Activated naive CD4-positive, alpha-beta T cell treated with Interleukin-2 at 50 U/mL for 16 hours (primary cell): ENCODE measurements around the gene DUT.
A peak's percentile ranks its signal among the peaks of the same experiment; 100 is the strongest.
"Not testable (repeated sequence)": the region's sequence is repeated elsewhere in the genome, so short reads cannot be mapped to it uniquely, and the experiment has no call there.

ENCODE experiments used
- DNase-seq: peaks from one replicate; pipeline ENCODE4 v3.0.0-alpha.2; 2020

DUT gene

DNA sequence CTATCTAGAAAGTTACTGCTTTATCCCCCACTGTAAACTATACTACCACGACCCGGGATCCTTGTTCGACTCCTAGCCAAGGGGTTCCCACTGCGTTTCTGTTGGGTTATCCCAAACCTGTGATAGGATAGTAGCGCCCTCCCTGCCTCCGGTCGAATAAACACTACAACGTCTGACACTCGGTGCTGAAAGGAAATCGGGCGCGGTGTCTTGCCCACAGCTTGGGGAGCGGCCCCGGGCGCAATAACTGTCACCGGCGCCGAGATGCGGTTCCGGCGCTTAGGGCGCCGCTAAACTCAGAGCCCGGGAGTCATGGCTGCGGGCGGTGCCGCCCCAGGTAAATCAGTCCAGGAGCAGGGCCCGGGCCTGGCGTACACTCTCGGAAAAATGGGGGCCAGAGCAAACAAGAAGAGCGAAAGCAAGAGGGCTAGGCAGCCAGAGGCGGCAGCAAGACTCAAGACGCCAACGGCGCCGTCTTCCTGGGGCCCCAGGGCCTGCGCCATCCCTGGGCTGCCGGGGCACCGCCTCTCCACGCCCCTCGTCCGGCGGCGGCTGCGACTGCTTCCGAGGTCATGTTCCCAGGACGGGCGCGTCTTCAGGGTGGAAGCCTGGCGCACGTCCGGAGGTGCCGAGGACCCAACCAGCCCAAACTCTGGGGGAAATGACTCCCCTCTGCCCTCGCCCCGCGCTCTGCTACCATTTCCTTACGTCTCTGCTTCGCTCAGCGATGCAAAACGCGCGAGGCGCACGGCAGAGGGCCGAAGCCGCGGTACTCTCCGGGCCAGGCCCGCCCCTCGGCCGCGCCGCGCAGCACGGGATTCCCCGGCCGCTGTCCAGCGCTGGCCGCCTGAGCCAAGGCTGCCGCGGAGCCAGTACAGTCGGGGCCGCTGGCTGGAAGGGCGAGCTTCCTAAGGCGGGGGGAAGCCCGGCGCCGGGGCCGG, at the start of gene DUT:
DUT (plus strand) TSS at position 575 of the 941 bp plus-strand sequence; CDS start at position 662, 87 bp downstream.
- DNase-seq: peak; percentile 85

DNA sequence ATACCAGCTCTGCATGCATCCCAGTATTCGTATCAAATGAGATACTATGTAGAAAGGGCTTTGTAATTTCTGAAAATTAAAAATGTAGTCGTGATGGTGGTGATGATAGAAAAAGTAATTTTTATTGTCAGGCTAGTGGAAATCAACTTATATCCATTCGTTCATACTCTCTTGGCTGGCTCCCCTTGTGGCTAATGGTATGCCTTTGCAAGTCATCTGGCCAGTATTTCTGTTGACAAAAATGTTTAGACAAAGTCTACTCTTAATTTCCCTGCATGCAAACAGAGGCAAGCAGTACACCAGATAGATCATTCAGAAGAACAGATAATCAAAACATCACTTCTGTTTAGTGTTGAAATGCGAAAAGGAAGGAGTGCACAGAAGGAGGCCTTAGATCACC, 49.6 kb upstream of the DUT start:
- DNase-seq: no peak

DNA sequence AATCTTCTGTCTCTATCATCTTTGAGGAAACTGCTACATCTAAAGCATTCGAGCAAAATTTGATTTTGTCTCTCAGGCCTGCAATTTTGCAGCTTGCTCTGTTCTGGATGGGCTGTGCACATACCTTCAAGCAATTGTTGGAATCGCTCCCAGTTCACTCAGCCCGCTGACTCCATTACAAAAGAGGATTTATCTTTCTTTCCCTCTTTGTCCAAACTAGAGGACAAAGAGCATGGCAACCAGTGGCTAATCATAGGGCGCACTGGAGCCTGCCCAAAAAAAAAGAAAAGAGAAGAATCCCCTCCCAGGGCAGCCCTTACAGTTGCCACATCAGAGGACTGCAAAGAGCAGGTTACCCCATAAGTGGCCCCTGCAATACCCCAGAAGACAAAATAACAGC, 49.0 kb upstream of the DUT start:
- DNase-seq: no peak

DNA sequence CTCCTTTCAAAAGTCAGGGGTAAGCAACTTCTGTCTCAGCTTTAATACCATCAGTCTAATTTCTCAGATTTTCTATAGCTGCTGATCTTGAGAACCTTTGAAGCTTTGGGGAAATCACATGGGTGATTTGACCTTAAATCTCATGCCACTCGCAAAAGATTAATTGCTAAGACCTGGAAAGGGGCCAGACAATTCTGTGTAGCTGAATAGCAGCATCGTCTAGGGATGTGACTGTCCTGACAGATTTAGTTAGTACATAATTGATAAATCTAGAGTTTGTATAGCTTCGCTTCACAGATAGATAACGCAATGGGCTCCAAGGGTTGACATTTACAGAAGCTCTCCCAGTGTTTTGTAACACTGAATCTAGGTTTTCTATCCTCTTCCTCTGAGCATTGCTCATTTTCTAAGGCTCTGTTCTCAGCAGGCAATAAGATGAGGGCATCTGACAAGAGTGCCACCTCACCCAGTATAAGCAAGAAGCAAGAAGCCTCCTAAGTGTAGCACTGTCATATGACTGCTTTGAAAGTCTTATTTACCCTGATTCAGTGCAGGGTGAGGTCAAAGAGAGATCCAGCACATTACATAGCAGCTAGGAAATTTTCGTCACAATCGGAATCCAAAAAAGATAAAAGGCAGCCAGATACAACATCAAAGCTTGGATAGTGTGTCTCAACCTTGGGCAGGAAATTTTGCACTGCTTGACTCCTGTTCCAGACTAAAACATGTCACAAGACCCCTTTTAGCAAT, 47.7 kb upstream of the DUT start:
- no peak for DNase-seq

DNA sequence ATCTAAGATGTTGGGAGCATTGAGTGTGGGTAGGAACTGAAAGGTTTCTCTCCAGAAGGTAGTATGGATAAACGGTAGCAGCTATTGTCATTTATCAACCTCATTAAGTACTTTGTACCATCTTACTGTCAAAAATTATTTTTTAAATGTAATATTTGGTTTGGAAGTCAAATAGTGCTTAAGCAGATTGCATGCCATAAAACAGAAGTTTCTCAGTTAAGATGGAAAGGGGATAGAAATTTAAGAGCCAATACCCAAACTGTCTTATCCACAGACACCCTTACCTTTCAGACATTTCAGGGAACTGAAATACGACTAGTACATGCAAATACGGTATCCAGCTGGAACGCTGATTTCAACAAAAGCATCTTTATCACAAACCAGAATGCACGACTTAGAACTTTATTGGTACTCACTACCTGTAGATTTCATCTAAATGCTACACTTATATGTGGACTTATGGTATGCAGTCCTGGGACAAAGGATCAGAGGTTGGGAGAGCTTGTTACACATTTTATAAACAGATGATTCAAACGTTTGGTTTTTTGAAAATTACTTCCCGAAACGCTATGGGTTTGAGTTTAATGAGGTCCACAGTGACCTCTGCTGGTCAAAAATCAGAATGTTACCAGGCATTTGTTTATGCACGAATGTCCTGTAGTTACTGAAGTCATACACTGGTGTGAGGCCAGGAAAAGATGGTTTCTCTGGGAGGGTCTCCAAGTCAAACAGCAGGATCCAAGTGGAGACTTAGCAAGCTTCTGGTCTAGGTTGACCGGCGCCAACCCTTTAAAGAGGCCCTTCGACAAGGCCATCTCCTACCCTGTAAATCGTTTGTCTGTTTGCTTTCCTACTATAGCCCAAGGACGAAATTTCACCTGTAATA, 45.7 kb upstream of the DUT start:
- DNase-seq: peak; percentile 11

DNA sequence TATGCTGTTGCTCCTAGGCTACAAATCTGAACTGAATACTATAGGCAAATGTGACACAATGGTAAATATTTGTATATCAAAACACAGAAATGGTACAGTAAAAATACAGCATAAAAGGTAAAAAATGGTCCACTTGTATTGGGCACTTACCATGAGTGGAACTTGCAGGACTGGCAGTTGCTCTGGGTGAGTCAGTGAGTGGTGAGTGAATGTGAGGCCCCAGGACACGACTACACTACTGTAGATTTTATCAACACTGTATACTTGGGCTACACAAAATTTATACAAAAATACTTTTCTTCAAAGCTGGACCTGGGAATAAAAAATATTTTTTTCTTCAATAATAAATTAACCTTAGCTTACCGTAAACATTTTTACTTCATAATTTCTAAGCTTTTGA, 41.6 kb upstream of the DUT start:
- DNase-seq: no peak

DNA sequence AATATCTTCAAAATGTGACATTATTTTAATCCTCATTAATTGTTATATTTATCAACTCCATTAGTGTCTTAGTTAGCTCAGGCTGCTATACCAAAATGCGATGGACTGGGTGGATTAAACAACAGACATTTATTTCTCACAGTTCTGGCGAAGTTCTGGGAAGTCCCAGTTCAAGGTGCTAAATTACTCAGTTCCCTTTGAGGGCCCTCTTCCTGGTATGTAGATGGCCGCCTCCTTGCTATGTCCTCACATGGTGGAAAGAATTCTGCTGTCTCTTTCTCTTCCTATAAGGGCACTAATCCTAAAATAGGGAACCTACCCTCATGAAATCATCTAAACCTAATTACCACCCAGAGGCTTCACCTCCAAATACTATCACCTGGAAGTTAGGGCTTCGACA, 38.8 kb upstream of the DUT start:
- no peak for DNase-seq

DNA sequence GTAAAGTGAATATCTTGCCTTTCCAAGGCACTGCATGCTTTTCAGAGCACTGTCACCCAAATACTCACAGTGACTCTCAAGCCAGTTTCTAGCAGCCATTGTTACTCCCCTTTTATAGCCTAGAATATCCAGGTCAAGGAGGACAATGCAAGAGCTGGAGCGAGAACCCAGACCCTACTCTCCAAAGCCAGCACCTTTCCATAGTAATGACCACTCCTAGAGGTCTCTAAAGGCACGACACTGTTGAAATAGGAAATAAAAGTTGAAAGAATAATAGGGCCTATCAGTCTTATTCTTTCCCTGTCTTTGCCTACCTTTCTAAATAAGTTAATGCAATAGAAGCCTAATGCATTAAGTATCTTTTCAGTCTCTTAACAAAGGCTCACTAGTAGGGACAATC, 33.6 kb upstream of the DUT start:
- DNase-seq: no peak

DNA sequence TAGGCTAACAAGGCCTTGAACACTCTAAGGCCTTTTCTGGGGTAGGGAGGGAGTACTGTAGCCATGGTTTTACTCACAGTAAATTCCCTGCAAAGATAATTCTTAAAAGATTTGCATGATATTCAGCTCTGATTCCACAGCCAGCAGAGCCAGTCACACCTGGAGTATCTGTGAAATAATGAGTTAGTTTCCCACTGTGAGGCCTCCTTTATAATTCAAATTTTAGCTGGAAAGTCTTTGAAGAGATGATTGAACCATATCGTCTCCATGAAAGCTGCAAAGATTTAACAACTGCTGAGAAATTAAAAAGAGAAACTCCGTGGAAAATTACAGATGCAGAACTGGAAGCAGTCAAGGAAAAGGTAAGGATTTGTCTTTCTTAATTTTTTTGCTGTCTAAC, 32.3 kb upstream of the DUT start:
- DNase-seq: no peak

DNA sequence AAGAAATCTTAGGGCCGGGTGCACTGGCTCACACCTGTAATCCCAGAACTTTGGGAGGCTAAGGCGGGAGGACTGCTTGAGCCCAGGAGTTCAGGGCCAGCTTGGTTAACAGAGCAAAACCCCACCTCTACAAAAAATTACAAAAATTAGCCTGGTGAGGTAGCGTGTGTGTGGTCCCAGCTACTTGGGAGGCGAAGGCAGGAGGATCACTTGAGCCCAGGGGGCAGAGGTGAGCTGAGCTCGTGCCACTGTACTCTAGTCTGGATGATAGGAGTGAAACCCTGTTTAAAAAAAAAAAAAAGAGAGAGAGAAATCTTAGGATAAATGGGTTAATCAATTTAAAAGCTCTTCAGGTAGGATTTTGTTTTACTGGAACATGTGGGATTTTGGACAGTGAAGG, 31.2 kb upstream of the DUT start:
- no peak for DNase-seq

DNA sequence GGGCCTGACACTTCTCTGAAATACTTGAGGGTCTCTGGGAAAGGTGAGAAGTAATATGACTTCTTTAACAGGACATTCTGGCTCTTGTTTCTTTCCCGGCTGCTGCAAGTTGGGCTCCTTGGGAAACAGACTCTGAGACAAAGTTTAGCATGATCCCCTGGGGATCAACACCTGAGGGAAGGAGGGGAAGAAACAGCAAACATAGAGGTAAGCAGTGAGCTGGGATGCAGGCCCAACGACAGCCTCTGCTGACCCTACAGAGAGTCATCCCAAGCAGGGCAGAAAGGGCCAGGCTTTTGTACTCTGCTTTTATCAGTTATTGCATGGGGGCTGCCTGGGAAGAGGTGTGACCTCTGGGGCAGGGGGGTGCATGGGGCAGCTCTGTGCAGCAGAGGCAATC, 26.8 kb upstream of the DUT start:
- no peak for DNase-seq

DNA sequence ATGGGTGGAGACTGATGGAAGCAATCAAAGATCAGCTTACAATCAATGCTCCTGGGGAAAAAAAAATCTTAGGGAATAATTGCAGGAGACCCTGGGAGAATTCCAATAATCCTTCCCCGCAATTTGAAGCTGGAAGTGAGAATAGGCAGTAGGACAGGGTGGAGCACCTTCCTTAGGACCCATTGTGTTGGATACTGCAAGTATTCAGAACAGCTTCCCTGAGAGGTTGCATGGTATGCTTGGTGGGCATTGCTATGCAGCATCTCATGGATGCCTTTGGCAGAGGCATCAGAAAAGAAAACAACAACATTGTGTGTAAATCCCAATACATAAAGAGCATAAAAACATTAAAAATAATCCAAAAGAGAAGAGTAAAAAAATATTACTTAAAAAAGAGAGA, 24.6 kb upstream of the DUT start:
- no peak for DNase-seq

DNA sequence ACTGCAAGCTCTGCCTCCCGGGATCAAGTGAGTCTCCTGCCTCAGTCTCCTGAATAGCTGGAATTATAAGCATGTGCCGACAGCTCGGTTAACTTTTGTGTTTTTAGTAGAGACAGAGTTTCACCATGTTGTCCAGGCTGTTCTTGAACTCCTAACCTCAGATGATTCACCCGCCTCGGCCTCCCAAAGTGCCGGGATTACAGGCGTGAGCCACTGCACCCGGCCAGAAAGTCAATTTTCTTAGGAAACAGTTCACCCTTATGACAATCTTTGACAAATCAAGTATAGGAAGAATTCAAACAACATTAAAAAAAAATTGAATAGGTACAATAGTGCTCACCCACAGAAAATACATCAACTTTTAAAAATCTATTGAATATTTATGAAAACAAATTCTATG, 23.6 kb upstream of the DUT start:
- no peak for DNase-seq

DNA sequence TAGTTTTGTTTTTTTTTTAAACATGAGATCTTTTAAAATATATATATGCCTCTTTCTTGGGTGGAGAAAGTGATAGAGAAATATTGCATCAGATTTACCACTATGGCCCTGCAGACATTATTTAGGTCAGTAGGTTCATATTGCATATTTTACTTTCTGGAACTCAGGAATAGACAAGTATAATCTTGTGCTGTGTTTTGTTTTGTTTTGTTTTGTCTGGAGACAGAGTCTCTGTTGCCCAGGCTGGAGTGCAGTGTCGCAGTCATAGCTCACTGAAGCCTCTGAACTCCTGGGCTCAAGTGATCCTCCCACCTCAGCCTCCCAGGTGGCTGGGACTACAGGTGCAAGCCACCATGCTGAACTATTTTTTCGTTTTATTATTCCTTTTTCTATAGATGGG, 21.5 kb upstream of the DUT start:
- DNase-seq: no peak

DNA sequence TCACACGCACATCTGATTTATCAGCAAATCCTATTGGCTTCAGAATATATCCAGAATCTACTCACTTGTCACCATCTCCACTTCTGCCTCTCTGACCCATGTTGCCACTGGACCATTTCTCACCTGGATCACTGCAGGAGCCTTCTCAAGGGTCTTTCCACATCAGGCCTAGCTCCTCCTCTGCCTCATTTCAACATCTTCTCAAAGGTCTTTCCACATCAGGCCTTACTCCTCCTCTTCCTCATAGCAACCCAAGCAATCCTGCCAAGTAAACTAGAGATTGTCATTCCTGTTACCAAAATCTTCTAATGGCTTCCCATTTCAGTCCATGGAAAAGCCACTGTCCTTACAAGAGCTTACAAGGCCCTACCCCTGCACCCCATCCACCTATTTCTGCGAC, 18.0 kb upstream of the DUT start:
- no peak for DNase-seq

DNA sequence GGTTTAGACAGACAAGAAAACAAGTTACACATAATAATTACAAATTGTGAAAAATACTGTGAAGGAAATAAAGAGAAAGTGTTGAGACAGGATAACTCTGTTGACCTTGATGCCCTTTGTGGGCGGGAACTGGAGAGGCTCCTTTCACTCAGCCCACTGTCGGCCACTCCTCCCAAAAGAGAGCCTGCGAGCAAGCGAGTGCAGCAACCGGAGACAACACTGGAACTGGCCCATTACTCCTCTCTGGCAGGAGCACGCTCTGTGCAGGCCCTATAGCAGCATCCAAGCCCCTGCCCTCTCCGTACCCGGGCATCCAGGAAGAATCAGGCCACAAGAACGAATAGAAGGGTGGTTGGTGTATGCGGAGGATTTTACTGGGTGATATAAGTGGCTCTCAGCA, 16.2 kb upstream of the DUT start:
- no peak for DNase-seq

DNA sequence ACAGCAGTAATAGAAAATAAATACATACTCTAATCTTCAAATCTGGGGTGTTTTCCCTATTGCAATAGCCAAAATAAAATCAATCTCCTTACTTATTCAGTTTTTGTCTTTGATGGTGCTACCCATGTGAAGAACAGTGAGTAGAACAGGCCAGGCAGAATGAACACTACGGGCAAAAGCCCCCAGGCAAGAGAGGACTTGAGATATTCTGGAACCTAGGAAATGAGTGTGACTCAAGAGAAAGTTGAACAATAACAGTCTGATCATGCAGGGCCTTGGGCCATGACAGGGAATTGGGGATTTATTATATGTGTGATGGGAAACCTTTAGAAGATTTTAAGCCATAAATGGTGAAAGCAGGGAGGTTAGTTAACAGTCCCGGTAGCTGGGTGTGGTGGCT, 14.0 kb upstream of the DUT start:
- DNase-seq: no peak

DNA sequence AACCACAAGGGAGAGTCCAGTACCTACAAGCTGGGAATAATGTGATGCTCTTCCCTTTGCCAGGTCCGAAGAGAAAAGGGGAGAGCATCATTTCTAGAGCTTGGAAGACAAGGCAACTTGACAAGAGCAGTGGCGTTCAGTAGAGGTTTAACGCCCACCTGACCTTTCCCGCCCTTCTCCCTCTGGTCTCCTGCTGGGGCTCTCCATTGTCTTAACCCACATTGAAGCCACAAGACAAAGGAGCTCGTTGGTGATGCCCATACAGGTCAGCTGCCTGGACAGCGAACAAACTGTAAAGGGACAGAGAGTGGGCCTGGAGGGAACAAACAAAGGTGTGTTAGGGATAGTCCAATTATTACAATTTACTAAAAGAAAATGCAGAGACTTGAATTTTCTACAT, 13.1 kb upstream of the DUT start:
- DNase-seq: no peak

DNA sequence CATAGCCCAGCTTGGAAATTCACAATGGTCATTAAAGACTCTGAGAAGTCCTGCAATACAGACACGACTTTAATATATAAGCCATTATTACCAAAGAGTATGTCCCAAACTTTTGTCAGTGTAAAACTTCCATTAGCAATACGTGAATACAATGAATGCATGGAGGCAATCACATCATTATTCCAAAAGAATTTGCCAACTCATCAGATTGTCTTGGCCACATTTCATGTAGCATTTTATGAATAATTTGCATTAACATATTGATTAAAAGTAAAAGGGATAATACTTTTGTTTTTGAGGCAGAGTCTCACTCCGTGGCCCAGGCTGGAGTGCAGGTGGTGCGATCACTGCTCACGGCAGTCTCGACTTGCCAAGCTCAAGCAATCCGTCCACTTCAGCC, 7.9 kb upstream of the DUT start:
- DNase-seq: no peak

DNA sequence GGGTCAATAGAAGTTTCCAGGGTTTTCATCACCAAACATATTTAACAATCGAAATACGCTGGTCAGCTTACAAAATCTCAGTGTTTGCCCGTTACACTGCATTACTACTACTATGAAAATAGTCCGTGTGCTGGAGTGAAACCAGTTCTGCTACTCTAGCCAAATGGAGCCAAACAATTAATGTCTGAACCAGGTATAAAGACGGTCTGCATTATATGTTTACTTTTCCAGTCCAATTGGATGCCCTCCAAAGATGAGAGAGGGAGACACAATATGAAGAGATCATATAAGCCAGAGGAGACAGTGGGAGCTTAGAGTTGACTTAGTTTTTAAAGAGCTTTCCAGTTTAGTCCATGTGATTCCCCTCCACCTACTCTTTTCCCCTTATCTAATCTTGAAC, 6.3 kb upstream of the DUT start:
- no peak for DNase-seq

DNA sequence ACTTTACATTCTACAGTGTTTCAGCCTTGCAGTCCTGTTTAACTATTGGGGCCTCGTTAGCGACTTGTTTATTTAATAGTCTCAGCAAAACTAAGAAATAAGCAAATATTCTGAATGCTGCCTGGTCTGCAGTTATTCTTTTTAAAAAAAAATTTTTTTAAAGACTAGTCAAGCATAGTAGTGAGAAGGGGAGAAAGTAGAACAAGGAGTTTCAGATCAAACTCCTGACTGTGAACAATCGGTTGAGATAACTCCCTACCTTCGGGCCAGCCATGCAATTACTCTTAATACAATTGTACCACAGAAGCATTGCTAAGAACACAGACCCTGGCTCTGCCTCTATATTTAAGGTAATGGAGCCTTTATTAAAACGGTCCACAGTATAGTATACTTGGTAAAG, 5.8 kb upstream of the DUT start:
- no peak for DNase-seq

DNA sequence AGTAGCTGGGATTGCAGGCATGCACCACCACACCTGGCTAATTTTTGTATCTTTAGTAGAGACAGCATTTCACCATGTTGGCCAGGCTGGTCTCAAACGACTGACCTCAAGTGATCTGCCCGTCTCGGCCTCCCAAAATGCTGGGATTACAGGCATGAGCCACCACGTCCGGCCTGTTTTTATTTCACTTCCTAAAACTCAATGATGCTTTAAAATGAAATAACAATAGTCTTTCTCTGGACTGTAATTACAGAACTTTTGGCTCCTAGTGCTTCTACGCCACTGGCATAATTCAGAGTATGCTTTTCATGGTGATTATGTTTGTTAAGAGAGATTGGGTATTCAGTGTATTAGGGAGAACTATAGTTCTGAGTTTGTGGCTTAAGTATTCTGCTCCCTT, 5.0 kb upstream of the DUT start:
- DNase-seq: not testable (repeated sequence)

DNA sequence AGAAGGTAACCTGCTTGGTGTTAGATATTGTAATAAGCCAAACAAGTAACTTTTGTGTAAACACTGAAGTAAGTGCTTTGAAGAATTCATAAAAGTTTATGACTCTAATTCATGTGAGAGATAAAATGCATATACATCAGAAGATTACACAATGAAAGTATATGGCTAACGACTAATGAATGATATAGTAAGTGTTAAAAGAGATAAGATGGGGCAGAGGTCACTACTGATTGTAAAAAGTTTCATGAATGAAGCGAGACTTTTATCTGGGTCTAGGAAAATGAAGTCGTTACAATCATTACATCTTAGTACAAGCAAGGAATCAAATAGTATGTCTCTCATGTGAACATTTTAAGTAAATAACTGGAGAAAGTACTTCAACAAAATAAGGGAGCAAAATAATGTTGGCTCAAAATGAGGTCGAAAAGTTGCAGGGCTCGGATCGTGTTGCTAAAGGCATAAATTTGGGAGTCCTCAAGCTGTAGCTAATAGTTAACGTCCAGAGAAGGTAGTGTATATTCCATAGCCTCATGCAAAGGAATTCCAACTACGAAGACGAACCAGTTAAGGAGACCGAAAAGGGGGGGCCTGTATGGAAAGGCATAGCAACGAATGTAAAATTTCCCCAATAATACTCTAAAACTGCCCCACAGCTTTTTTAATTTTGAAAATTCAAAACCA, 984 bp upstream of the DUT start:
- DNase-seq: no peak
